ENCODE data around the gene PRDX1. TPM values are rescaled to one million over a fixed set of nuclear protein-coding genes. Genes with fewer than 3 reads are reported as not detected.
"Not testable (repeated sequence)": the region's sequence is repeated elsewhere in the genome, so short reads cannot be mapped to it uniquely, and the experiment has no call there.

The PRDX1 gene
- total and polyA plus RNA-seq, 2 donors, result 347 to 389 TPM

GRCh38 chr1:45488666-45489377 is 32.9 kb downstream of the PRDX1 start:
- Histone ChIP-seq H3K36me3 (ENCODE audit: control insufficient read depth in 2 of 2, insufficient read depth in 2 of 2, low read length in 1 of 2) (no peaks in the 10 kb centered on the region), H3K4me1 (ENCODE audit: control insufficient read depth in 2 of 2, insufficient read depth in 2 of 2, low read length in 2 of 2) (peaks cover 5 to 15% of the 10 kb centered on the region in 2 donors), H3K27ac (ENCODE audit: low read depth in 1 of 2, low read length in 1 of 2) (no peak overlapping the region), H3K27me3 (ENCODE audit: control insufficient read depth in 2 of 2, insufficient read depth in 1 of 2, low read length in 1 of 2) (peaks cover 0 to 17% of the 10 kb centered on the region in 2 donors), H3K9me3 (ENCODE audit: control insufficient read depth in 2 of 2, insufficient read depth in 1 of 2, low read length in 1 of 2) (no peaks in the 10 kb centered on the region), H3K4me3 (ENCODE audit: low read length in 2 of 2) (no peak overlapping the region)
- no peak for DNase-seq (ENCODE audit: low read depth in 6 of 9, low spot score in 9 of 9)
- 83% methylated on average over 10 of the region's 10 CpGs for WGBS

- Histone ChIP-seq H3K4me1 (ENCODE audit: control insufficient read depth in 2 of 2, insufficient read depth in 2 of 2, low read length in 2 of 2) (peaks cover 5 to 8% of the 10 kb centered on the region in 2 donors), H3K27ac (ENCODE audit: low read depth in 1 of 2, low read length in 1 of 2) (no peak overlapping the region), H3K9me3 (ENCODE audit: control insufficient read depth in 2 of 2, insufficient read depth in 1 of 2, low read length in 1 of 2) (no peaks in the 10 kb centered on the region), H3K4me3 (ENCODE audit: low read length in 2 of 2) (no peak overlapping the region), H3K36me3 (ENCODE audit: control insufficient read depth in 2 of 2, insufficient read depth in 2 of 2, low read length in 1 of 2) (no peaks in the 10 kb centered on the region), H3K27me3 (ENCODE audit: control insufficient read depth in 2 of 2, insufficient read depth in 1 of 2, low read length in 1 of 2) (peaks cover 0 to 17% of the 10 kb centered on the region in 2 donors)
- DNase-seq (ENCODE audit: low read depth in 6 of 9, low spot score in 9 of 9), result no peak
Observed at GRCh38 chr1:45485949-45486348, 35.7 kb downstream of the PRDX1 start.

- Histone ChIP-seq H3K27me3 (ENCODE audit: control insufficient read depth in 2 of 2, insufficient read depth in 1 of 2, low read length in 1 of 2) (no peaks in the 10 kb centered on the region), H3K27ac (ENCODE audit: low read depth in 1 of 2, low read length in 1 of 2) (no peak overlapping the region), H3K36me3 (ENCODE audit: control insufficient read depth in 2 of 2, insufficient read depth in 2 of 2, low read length in 1 of 2) (no peaks in the 10 kb centered on the region), H3K4me3 (ENCODE audit: low read length in 2 of 2) (no peak overlapping the region), H3K4me1 (ENCODE audit: control insufficient read depth in 2 of 2, insufficient read depth in 2 of 2, low read length in 2 of 2) (no peaks in the 10 kb centered on the region), H3K9me3 (ENCODE audit: control insufficient read depth in 2 of 2, insufficient read depth in 1 of 2, low read length in 1 of 2) (no peaks in the 10 kb centered on the region)
- no peak for DNase-seq (ENCODE audit: low read depth in 6 of 9, low spot score in 9 of 9)
- WGBS, result 94% methylated on average over 5 of the region's 5 CpGs
Observed at GRCh38 chr1:45479039-45479748, 42.5 kb downstream of the PRDX1 start.

- DNase-seq (ENCODE audit: low read depth in 6 of 9, low spot score in 9 of 9), result no peak
- 97% methylated on average over 4 of the region's 4 CpGs for WGBS
- H3K9me3 ChIP-seq (ENCODE audit: control insufficient read depth in 2 of 2, insufficient read depth in 1 of 2, low read length in 1 of 2), result no peaks in the 10 kb centered on the region
- H3K4me3 ChIP-seq (ENCODE audit: low read length in 2 of 2), result no peak overlapping the region
- H3K36me3 ChIP-seq (ENCODE audit: control insufficient read depth in 2 of 2, insufficient read depth in 2 of 2, low read length in 1 of 2), result no peaks in the 10 kb centered on the region
- H3K27me3 ChIP-seq (ENCODE audit: control insufficient read depth in 2 of 2, insufficient read depth in 1 of 2, low read length in 1 of 2), result no peaks in the 10 kb centered on the region
- H3K27ac ChIP-seq (ENCODE audit: low read depth in 1 of 2, low read length in 1 of 2), result no peak overlapping the region
- H3K4me1 ChIP-seq (ENCODE audit: control insufficient read depth in 2 of 2, insufficient read depth in 2 of 2, low read length in 2 of 2), result no peaks in the 10 kb centered on the region
Observed at GRCh38 chr1:45478121-45478814, 43.4 kb downstream of the PRDX1 start.

GRCh38 chr1:45477646-45478045 is 44.0 kb downstream of the PRDX1 start:
- WGBS, result 97% methylated on average over 3 of the region's 3 CpGs
- Histone ChIP-seq H3K9me3 (ENCODE audit: control insufficient read depth in 2 of 2, insufficient read depth in 1 of 2, low read length in 1 of 2) (no peaks in the 10 kb centered on the region), H3K4me3 (ENCODE audit: low read length in 2 of 2) (no peak overlapping the region), H3K36me3 (ENCODE audit: control insufficient read depth in 2 of 2, insufficient read depth in 2 of 2, low read length in 1 of 2) (no peaks in the 10 kb centered on the region), H3K4me1 (ENCODE audit: control insufficient read depth in 2 of 2, insufficient read depth in 2 of 2, low read length in 2 of 2) (no peaks in the 10 kb centered on the region), H3K27ac (ENCODE audit: low read depth in 1 of 2, low read length in 1 of 2) (no peak overlapping the region), H3K27me3 (ENCODE audit: control insufficient read depth in 2 of 2, insufficient read depth in 1 of 2, low read length in 1 of 2) (no peaks in the 10 kb centered on the region)
- DNase-seq (ENCODE audit: low read depth in 6 of 9, low spot score in 9 of 9), result no peak

GRCh38 chr1:45474194-45474593 is 47.5 kb downstream of the PRDX1 start:
- H3K27me3 ChIP-seq (ENCODE audit: control insufficient read depth in 2 of 2, insufficient read depth in 1 of 2, low read length in 1 of 2); H3K4me1 ChIP-seq (ENCODE audit: control insufficient read depth in 2 of 2, insufficient read depth in 2 of 2, low read length in 2 of 2); H3K27ac ChIP-seq (ENCODE audit: low read depth in 1 of 2, low read length in 1 of 2); H3K4me3 ChIP-seq (ENCODE audit: low read length in 2 of 2); H3K36me3 ChIP-seq (ENCODE audit: control insufficient read depth in 2 of 2, insufficient read depth in 2 of 2, low read length in 1 of 2); DNase-seq (ENCODE audit: low read depth in 6 of 9, low spot score in 9 of 9); H3K9me3 ChIP-seq (ENCODE audit: control insufficient read depth in 2 of 2, insufficient read depth in 1 of 2, low read length in 1 of 2): not testable (repeated sequence)
- WGBS, result 99% methylated on average over 6 of the region's 6 CpGs

GRCh38 chr1:45473302-45473701 is 48.4 kb downstream of the PRDX1 start:
- Histone ChIP-seq H3K27ac (ENCODE audit: low read depth in 1 of 2, low read length in 1 of 2) (no peak overlapping the region), H3K4me3 (ENCODE audit: low read length in 2 of 2) (no peak overlapping the region), H3K9me3 (ENCODE audit: control insufficient read depth in 2 of 2, insufficient read depth in 1 of 2, low read length in 1 of 2) (no peaks in the 10 kb centered on the region), H3K27me3 (ENCODE audit: control insufficient read depth in 2 of 2, insufficient read depth in 1 of 2, low read length in 1 of 2) (no peaks in the 10 kb centered on the region), H3K36me3 (ENCODE audit: control insufficient read depth in 2 of 2, insufficient read depth in 2 of 2, low read length in 1 of 2) (no peaks in the 10 kb centered on the region), H3K4me1 (ENCODE audit: control insufficient read depth in 2 of 2, insufficient read depth in 2 of 2, low read length in 2 of 2) (no peaks in the 10 kb centered on the region)
- no peak for DNase-seq (ENCODE audit: low read depth in 6 of 9, low spot score in 9 of 9)
- WGBS, result 95% methylated on average over 2 of the region's 2 CpGs

GRCh38 chr1:45470306-45470798 is 51.3 kb downstream of the PRDX1 start:
- 89% methylated on average over 2 of the region's 2 CpGs for WGBS

GRCh38 chr1:45467353-45467752 is 54.3 kb downstream of the PRDX1 start:
- 96% methylated on average over 9 of the region's 9 CpGs for WGBS
- H3K36me3 ChIP-seq (ENCODE audit: control insufficient read depth in 2 of 2, insufficient read depth in 2 of 2, low read length in 1 of 2); H3K4me3 ChIP-seq (ENCODE audit: low read length in 2 of 2); H3K9me3 ChIP-seq (ENCODE audit: control insufficient read depth in 2 of 2, insufficient read depth in 1 of 2, low read length in 1 of 2); H3K4me1 ChIP-seq (ENCODE audit: control insufficient read depth in 2 of 2, insufficient read depth in 2 of 2, low read length in 2 of 2); DNase-seq (ENCODE audit: low read depth in 6 of 9, low spot score in 9 of 9); H3K27ac ChIP-seq (ENCODE audit: low read depth in 1 of 2, low read length in 1 of 2); H3K27me3 ChIP-seq (ENCODE audit: control insufficient read depth in 2 of 2, insufficient read depth in 1 of 2, low read length in 1 of 2): not testable (repeated sequence)

More at GRCh38 chr1:45470306-45470798, 51.3 kb downstream of the PRDX1 start:
- Histone ChIP-seq H3K4me3 (ENCODE audit: low read length in 2 of 2) (no peak overlapping the region), H3K9me3 (ENCODE audit: control insufficient read depth in 2 of 2, insufficient read depth in 1 of 2, low read length in 1 of 2) (no peaks in the 10 kb centered on the region), H3K36me3 (ENCODE audit: control insufficient read depth in 2 of 2, insufficient read depth in 2 of 2, low read length in 1 of 2) (no peaks in the 10 kb centered on the region), H3K4me1 (ENCODE audit: control insufficient read depth in 2 of 2, insufficient read depth in 2 of 2, low read length in 2 of 2) (no peaks in the 10 kb centered on the region), H3K27me3 (ENCODE audit: control insufficient read depth in 2 of 2, insufficient read depth in 1 of 2, low read length in 1 of 2) (no peaks in the 10 kb centered on the region), H3K27ac (ENCODE audit: low read depth in 1 of 2, low read length in 1 of 2) (no peak overlapping the region)
- DNase-seq (ENCODE audit: low read depth in 6 of 9, low spot score in 9 of 9), result no peak
